NCI-H748 (cell line): ENCODE measurements around the gene TNXB.
"Not testable (repeated sequence)": the region's sequence is repeated elsewhere in the genome, so short reads cannot be mapped to it uniquely, and the experiment has no call there.

Experiments used
- DNase-seq: peaks from one replicate; lab custom pipeline; 2025; ENCODE audit not compliant: unreplicated experiment; lab: John Stamatoyannopoulos, UW

Gene TNXB

GRCh38 chr6:32086661-32087573 is 22.2 kb downstream of the TNXB start:
- DNase-seq, result peak; percentile 63

GRCh38 chr6:32085759-32086459 is 23.2 kb downstream of the TNXB start:
- DNase-seq, result no peak

- DNase-seq, result no peak
Measured at GRCh38 chr6:32084780-32085179, 24.4 kb downstream of the TNXB start.

GRCh38 chr6:32083812-32084768 is 25.0 kb downstream of the TNXB start:
- no peak for DNase-seq

GRCh38 chr6:32082935-32083334 is 26.2 kb downstream of the TNXB start:
- no peak for DNase-seq

GRCh38 chr6:32082478-32082877 is 26.7 kb downstream of the TNXB start:
- DNase-seq, result no peak

- no peak for DNase-seq
Measured at GRCh38 chr6:32081168-32081990, 27.8 kb downstream of the TNXB start.

- DNase-seq, result no peak
Measured at GRCh38 chr6:32079566-32080290, 29.4 kb downstream of the TNXB start.

- no peak for DNase-seq
Measured at GRCh38 chr6:32076321-32076809, 32.8 kb downstream of the TNXB start.

- DNase-seq, result no peak
Measured at GRCh38 chr6:32075781-32076180, 33.4 kb downstream of the TNXB start.

- no peak for DNase-seq
Measured at GRCh38 chr6:32074996-32075532, 34.1 kb downstream of the TNXB start.

GRCh38 chr6:32073613-32074012 is 35.5 kb downstream of the TNXB start:
- DNase-seq, result no peak

- no peak for DNase-seq
Measured at GRCh38 chr6:32073101-32073500, 36.0 kb downstream of the TNXB start.

- DNase-seq, result no peak
Measured at GRCh38 chr6:32070814-32071543, 38.2 kb downstream of the TNXB start.

GRCh38 chr6:32069878-32070515 is 39.1 kb downstream of the TNXB start:
- DNase-seq, result no peak

GRCh38 chr6:32069460-32069859 is 39.7 kb downstream of the TNXB start:
- DNase-seq, result no peak

GRCh38 chr6:32068867-32069266 is 40.3 kb downstream of the TNXB start:
- no peak for DNase-seq

GRCh38 chr6:32068315-32068714 is 40.8 kb downstream of the TNXB start:
- not testable (repeated sequence) for DNase-seq
